GM04504 (cell line): ENCODE results near the gene SLC9A3.

ENCODE experiments used
- DNase-seq: peaks from one replicate; pipeline ENCODE4 v3.0.0-alpha.2; 2012; ENCODE audit warnings: low read depth

SLC9A3 gene

DNA sequence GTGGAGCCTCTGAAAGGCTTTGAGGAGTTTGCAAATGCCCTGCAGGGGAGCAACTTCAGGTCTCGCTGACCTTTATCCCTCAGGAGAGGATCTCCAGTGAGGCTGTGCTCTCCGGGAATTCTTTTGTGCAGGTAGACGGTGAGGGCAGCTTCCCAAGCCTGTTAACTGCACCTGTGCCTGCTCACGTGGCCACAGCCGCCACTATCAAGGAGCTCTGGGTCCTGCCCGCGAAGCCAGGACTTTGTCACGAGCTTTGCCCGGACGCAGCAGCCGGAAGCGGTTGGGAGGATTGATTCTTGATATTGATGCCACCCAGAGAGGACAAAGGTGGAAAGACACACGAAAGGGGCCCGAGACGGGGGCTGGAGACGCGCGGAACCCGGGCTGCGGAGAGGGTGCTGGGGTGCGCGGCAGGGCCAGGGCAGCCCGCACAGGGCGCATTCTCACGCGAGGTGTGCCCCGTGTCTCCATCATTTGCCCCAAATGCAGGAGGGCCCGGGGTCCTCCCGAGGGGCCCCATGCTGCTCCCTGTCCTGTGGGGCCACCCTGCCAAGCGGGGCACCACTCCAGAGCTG is 18.2 kb downstream of the SLC9A3 start:
- DNase-seq: no peak

DNA sequence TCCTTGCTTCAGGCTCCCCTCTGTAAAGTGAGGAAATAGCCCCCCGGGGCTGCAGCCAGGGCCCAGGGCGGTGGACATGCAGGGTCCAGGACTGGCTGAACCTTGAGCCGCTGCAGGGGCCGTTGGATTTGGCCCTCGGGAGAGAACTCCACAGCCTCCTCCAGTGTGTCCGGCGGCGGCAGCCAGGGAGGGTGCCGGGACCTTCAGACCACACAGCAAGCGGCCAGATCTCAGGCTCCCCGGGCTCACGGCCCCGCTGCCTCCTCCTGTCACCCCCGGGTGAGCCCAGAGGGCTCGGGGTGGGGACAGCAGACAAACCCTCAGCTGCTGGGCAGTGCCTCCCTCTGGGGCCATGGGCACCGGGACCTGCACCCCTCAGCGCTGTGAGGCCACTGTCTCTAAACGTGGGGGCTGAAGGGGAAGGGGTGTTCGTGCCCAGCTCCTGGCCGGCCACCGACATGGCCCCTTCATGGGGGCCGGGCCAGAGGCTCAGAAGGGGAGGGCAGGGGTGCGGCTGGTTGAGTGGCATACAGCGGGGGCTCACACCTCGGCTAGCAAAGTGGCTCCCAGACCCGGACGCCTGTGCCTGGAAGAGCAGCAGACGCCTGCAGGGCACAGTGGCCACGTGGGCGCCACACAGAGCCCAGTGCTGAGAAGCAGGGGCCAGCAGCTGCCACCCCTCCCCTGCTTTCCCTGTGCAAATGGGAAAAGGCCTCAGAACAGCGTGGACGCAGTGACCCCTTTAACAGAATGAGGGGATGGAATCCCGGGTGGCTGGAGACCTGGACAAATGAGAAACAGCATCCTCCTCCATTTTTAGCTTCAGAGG is 19.7 kb downstream of the SLC9A3 start:
- DNase-seq: no peak

DNA sequence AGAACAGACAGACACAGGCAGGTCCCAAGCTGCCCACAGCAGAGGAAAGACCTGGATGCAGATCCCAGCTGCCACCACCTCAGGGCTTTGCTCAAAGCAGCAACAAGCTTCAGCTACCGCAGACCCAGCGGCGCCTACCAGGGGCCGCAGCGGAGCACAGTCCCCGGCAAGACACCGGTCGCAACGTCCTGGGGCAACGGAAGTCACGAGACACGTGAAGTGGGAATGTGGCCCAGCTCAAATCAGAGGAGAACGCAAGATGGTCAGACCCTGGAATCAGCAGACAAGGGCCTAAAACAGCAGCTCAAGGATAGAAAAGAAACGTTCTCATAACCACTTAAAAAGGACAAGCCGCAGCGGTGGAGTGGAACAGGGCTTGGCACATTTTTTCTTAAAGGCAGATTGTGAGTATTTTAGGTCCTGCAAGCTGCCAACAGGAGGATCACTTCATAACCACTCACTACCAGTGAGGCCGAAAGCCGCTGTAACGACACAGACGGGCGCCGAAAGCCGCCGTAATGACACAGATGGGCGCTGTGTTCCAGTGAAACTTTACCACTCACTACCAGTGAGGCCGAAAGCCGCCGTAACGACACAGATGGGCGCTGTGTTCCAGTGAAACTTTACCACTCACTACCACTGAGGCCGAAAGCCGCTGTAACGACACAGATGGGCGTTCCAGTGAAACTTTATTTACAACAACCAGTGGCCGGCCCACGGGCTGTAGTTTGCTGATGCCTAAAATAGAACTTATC is 21.7 kb downstream of the SLC9A3 start:
- no peak for DNase-seq

DNA sequence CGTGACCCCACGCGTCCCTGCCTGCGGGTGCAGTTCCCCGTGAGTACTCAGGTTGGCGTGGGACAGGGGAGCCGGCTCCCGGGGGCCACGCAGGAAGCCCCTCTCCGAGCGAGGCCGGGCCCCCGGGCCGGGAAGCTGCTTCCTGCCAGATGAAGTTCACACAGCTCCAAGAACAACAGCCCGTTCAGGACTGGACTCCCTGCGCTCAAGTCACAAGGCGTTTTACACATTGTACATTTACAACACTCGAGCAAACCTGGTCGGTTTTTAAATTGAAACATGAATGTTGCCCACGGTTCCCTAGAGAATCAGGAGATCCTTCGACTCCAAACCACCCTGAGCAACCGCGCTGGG is 22.4 kb downstream of the SLC9A3 start:
- DNase-seq: no peak

DNA sequence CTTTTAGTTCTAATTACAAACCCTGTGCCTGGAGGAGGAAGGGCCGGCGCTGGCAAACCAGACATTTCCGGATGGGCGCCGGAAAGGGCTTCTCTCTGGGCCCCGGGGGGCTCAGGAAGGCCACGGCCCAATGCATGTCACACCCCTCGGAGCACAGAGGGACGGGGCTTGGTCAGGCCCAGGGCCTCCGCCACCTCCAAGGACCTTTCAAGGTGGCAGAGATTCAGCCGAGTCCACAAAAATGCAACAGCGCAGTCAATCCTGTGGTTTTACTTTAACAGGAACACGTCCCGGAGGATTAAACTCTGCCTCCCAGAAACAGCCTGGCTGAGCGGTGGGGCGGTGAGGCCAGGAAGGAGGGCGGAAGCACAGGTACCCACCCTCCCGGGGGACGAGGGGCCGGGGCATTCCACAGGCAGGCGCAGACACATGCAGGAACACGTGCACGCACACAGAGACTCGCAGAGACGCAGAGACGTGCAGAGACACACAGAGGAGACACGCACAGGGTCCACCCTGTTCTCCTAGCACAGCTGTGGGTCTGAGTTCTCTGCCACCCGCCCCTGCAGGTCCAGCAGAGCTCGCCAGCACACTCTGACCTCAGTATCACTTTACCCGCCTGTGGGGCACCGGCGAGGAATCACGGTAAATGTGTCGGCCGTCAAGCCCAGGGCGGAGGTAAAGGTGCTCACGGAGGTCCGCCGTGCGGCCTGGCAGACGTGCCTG is 23.0 kb downstream of the SLC9A3 start:
- DNase-seq: no peak

DNA sequence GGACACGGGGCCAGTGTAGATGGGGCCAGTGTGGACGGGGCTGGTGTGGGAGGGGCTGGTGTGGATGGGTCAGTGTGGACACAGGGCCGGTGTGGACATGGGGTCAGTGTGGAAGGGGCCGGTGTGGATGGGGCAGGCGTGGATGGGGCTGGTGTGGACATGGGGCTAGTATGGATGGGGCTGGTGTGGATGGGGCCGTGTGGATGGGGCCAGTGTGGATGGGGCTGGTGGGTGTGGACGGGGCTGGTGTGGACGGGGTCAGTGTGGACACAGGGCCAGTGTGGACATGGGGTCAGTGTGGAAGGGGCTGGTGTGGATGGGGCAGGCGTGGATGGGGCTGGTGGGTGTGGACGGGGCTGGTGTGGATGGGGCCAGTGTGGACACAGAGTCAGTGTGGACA is 23.8 kb downstream of the SLC9A3 start:
- DNase-seq: no peak

DNA sequence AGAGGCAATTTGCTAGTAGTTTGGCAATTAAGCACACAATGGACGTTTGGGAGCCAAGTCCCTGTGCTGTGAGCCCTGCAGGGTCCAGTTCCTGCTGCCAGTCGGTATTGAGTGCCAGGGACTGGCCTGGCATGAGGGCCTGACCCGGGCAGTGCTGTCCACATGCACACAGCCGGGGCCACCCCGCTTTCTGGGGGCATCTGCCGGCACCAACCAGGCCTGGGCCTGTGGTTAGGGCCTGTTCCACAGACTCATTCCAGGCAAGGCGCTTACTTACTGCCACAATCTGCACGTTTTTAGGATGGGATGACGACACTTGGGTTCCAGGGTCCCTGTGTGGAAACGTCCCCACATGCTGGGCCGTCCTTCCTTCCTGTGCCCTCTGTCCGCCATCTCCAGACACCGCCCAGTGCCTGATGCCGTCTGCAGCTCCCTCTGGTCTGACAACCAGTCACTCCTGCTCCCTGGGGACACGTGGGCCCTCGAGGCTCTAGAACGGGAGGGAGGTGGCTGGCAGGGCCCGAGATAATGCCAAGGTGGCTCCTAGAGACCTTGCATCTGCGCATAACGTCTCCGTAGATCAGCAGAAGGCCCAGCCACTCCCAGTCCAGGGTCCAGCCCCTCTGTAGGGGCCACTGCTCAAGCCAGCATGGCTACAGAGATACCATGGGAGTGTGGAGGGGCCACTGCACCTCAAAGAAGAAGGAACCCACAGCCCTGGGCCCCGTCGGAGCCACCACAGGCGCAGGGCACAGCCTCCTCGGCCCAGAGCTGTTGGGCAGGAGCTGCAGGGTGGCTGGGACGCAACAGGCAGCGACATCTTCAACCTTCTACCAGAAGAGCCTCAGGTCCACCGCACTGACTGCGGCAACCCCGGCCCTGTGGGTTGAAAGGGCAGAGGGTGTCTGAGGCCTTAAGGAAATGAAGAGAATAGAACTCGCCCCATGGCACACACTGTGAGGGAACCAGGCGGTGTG is 24.7 kb downstream of the SLC9A3 start:
- no peak for DNase-seq

DNA sequence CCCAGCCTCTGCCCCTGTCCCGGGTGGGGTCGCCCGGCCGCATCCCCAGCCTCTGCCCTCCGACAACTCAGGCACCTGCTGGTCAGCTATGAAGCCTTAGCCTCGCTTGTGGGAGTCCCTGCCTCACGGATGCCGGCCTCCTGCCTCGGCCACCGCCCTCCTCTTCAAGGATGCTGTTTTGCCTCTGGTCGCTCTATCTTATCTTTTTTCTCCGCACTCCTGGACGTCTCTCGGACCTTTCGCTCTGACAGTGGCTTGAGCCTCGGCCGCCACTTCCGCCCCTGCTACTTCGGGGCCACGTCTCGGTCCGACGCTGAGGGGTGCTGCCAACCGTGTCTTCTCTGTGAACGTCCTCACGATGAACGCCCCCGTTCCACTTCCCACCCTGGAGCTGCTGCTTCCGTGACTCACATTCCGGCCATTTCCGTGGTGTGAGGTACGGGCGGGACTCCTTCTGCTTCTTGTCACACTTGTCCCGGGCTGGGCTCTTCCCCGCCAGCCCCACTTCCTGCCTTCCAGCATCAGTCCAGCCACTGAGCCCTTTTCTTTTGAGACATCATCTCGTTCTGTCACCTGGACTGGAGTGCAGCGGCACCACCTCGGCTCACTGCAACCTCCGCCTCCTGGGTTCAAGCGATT is 26.3 kb downstream of the SLC9A3 start:
- no peak for DNase-seq

DNA sequence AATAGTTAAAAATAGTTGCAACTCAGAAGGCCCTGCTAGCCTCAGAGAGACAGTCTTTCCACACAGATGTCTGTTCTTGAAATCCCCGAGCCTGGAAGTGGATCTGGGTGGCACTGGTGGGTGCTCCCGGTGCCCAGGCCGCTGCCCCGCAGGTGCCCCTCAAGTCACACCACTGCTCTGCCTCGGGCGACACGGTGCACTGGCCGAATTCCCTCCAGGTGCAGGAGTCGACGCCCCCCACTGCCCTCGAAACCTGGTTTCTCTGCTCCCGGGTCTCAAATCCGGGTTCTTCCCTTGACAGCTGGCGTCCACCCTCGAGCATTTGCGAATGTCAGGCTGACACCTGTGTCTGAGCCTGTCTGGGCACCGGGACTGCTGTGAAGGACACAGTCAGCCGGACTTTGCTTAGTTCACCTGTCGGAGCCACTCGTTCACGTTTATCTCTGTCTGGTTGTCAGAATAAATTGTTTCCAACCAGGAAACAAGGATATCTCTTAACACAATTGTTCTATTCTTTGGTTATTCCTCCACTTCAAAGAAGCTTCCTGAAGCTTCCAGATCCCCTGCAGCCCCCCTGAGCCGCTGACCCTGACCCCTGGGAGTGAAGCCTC is 27.1 kb downstream of the SLC9A3 start:
- DNase-seq: no peak

DNA sequence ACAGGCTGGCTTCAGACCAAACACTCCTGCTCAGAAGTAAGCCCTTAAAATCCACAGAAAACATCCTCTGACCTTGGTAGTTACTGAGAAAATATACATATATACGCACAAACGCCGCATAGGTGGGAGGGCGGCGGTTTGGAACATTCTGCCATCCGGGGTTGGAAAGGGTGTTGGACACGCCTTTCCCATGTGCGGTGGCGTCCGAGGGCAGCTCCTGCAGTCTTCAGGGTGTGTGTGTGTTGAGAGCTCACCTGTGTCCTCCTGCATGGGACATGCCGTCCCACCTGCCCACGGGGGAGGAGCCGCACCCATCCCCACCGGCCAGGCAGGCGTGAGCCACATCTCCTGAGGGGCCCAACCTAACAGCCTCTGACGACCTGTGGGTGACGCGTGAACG is 28.2 kb downstream of the SLC9A3 start:
- no peak for DNase-seq

DNA sequence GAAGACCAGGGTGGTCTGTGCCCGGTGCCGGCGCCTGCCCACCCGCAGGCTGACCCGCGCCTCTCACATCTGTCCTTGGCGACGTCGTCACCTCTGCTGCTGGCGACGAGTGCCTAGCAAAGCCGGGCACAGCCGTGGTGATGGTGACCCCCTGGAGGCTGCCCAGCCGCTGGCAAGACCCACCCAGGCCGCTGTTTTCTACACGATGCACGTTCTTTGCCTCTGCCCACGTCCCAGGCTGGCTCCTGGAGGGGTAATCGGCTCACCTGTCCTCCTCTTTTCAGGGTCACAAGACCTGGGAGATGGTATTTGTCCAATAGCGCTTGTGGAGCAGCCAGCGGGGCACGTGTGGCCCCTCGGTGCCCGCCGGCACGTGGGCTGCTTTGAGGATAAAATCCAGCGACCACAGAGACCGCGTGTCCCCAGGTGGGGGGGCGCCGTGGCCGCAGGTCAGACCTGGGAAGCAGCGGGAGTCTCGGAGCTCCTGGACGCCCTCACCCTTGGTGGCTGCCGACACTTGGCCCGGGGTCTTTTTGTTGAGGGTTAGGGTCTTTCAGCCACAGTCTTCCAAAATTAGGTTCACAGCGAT is 29.5 kb downstream of the SLC9A3 start:
- no peak for DNase-seq

DNA sequence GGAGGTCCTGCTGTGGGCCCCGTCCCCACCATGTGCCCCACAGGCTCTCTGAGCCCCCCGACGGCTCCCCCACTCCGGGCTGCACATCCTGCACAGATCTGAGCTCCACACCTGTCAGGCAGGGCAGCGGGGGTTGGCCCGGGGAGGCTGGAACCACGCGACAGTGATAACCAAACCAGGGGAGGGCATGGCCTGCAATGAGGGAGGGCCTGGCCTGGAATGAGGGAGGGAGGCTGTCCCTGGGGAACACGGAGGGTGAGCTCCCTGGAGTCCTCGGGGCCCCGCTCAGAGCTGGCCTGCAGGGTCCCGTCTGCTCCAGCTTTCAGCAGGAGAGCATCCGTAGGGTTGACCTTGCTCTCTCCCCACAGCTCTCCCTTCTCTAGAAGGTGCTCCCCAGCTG is 30.5 kb downstream of the SLC9A3 start:
- no peak for DNase-seq

DNA sequence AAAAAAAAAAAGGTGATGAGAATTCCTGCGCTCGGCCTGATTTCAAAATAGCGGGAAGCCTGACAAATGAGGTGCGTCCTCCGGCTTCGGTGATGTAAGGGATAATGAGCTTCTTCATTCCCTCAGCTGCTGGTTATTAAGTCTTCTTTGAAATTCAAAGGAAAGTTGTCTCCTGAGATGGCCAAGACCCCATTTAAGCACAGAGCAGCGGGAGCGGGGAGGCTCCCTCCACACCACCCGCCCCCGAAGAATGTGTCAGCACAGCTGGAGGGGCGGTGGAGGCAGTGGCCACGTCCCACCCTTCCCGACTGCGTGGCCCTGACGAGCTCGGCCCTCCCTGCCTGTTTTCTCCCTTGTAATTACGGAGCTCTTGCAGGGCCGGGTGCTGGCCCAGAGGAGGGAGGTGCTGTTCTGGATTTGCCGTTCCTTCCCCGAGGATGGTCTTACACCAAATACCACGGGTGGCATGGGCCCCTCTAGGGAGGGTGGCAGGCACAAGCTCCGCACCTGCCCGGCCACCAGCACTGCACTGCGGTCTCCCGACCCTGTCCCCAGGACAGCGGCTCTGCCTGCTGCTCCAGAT is 31.0 kb downstream of the SLC9A3 start:
- no peak for DNase-seq

DNA sequence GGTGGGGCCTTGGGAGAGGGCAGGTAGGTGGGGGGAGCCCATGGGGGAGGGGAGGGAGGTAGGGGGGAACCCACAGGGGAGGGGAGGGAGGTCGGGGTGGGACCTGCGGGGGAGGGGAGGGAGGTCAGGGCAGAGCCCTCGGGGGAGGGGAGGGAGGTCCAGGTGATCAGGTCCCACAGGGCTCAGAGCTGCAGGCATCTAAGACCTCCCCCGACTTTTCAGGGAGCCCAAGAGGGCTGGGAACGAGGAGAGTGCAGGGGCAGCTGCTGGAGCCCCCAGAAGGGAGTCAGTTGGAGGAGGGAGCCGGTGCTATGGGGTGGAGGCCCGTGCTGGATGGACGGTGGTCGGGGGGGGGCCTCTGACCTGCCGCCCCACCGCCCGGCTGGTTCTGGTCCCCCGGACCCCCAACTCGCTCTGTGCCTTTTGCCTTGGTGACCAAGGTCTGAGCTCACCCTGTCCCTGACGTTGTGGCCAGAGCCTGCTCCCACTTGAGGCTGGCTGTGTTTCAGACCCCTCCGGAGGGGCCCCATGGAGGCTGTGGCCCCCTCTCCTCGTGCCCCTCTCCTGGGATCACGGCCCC is 31.8 kb downstream of the SLC9A3 start:
- no peak for DNase-seq

DNA sequence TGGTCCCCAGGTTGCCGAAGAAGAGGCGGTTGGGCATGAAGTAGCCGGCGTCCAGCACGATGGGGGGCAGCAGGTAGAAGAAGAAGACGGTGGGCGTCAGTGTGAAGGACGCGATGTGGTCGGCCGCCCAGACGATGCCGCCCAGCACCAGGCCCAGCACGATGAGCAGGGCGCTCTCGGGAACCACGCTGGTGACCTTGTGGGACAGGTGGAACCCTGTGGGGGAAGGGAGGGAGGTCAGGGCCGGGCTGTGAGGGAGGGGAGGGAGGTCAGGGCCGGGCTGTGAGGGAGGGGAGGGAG is 32.4 kb downstream of the SLC9A3 start:
- DNase-seq: no peak

DNA sequence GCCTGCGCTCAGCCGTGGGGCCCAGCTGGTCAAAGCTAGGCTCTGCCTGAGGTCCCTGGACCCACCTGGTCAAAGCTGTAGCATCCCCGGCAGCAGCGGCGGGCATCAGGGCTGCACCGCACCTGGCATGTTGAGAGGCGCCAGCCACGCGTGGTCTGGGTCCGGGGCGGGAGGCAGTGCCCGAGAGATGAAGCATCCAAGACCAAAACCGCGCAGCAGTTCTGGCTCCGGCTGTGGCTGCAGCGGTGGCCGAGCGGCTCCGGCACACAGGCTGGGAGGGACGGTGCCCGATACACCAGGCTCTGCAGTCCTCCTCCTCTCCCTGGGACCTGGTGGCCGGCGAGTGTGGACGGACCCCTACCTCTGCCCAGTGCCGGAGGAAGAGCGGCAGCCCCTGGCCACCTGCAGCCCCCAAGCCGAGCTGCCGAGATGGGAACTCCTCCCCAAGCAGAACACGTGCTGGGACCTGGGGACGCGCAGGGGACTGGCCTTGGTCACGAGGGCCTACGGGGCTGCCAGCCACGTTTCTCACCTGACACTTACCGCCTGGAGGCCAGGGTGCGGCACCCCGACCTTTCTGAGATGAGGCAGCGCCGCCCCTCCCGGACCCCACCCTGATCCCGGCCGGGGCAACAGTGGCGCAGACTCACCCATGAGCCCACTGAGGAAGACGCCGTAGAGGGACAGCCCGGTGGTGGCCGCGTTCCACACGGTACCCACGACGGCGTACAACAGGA is 33.0 kb downstream of the SLC9A3 start:
- no peak for DNase-seq

DNA sequence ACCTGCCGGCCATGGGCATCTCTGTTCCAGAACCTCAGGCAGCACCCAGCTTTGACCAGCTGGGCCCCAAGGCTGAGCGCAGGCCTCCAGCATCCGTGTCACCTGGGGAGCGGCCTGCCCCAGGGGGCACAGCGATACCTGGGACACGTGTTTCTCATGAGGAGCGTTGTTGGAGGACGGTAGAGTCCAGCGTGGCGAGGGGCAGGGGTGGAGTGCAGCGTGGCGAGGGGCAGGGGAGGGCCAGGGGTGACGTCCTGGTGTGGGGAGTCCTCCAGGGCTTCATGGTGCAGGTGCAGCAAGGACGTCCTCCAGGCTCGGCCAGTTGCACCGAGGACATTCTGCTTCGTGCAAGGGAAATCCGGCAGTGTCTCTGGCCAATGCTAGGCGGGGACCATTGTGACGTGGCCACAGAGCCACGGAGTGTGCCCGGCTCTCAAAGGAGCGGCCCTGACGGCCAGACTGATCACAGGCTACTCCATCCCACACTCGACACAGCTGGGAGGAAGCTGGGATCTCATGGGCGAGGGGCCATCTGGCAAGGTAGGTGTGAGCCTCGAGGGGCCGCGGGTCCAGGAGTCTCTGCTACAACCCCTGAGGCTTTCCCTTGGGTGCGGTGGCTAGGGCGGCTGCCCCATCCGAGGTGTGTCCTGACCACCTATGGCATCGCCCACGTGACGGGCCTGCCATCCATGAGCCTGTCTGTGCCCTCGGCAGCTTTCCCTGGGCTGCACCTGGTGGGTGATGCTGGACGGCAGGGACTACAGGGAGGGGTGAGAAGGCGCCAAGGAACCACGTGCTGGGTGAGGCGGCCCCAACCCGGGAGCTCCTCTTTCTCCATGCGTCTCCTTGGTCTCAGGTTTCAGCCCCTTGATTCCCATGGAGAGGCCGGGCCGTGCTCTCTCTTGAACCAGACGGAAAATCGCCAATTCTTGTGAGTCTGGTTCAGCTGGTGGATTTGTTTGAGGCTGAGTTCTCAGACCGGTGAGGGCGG is 33.8 kb downstream of the SLC9A3 start:
- no peak for DNase-seq

DNA sequence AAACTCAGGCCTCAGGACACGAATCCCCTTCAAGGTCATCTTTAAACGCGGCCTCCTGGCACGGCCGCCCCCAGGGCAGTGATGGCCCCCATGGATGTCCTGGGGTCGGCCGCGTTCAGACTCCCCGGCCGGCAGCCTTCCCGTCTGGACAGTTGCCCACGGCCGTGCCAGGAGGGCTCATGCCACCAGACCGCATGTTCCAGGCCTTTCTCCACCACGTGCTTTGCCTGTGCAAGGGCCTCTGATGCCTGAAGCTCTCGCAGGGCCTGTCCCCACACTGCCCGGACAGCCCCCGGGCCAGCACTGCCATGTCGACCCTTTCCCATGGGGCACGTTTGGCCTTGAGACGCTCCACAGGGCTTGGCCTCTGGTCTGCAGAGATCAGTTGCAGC is 34.6 kb downstream of the SLC9A3 start:
- no peak for DNase-seq
